Ascending aorta (tissue), 2 donors: ENCODE data around the gene IGSF9B. TPM values are rescaled to one million over a fixed set of nuclear protein-coding genes. Genes with fewer than 3 reads are reported as not detected.
"Not testable (repeated sequence)": the region's sequence is repeated elsewhere in the genome, so short reads cannot be mapped to it uniquely, and the experiment has no call there.

ENCODE experiments used
- DNase-seq, 2 donors: peaks; one replicate each; pipeline ENCODE4 v3.0.0-alpha.2; 2019; ENCODE audit warnings: low spot score in 2 of 2
- H3K27ac ChIP-seq, 2 donors: fragments of 200-600 bp; sonication (generic); one replicate each; pipeline ENCODE4 v1.5.1; 2016 to 2017; ENCODE audit warnings: mild to moderate bottlenecking in 1 of 2
- H3K27me3 ChIP-seq: fragments of 200-600 bp; sonication (generic); one replicate; pipeline ENCODE4 v1.5.1; 2017
- H3K36me3 ChIP-seq, 2 donors: fragments of 200-600 bp; sonication (generic); one replicate each; pipeline ENCODE4 v1.5.1; 2016
- H3K4me1 ChIP-seq, 2 donors: fragments of 200-600 bp; sonication (generic); one replicate each; pipeline ENCODE4 v1.5.1; 2016 to 2017; ENCODE audit warnings: mild to moderate bottlenecking in 1 of 2
- H3K4me3 ChIP-seq, 2 donors: fragments of 200-600 bp; sonication (generic); one replicate each; pipeline ENCODE4 v1.5.1; 2016 to 2017; ENCODE audit warnings: mild to moderate bottlenecking in 1 of 2
- H3K9me3 ChIP-seq, 2 donors: fragments of 200-600 bp; sonication (generic); one replicate each; pipeline ENCODE4 v1.5.1; 2016
- intact Hi-C: fragments of 100-400 bp; cut with DNase I; formaldehyde crosslinking; loops from one replicate; pipeline ENCODE4 v1.15.1; 2023
- total RNA-seq: library from RNA; depleted of rRNA; stranded (reverse); fragments of >200 nt; gene quantifications from one replicate; pipeline ENCODE4 v1.1.0, GENCODE V29; 2016
- TF ChIP-seq, protein P1 (sequence below), 3 experiments: fragments of 200-600 bp in 2 of 3; fragments of 450-650 bp in 1 of 3; sonication (generic) in 2 of 3; IDR thresholded peaks; one replicate each; pipeline ENCODE4 v1.5.1; 2016 to 2019; ENCODE audit warnings: antibody characterized with exemption in 3 of 3, mild to moderate bottlenecking in 1 of 3, moderate library complexity in 1 of 3

The IGSF9B gene, protein sequence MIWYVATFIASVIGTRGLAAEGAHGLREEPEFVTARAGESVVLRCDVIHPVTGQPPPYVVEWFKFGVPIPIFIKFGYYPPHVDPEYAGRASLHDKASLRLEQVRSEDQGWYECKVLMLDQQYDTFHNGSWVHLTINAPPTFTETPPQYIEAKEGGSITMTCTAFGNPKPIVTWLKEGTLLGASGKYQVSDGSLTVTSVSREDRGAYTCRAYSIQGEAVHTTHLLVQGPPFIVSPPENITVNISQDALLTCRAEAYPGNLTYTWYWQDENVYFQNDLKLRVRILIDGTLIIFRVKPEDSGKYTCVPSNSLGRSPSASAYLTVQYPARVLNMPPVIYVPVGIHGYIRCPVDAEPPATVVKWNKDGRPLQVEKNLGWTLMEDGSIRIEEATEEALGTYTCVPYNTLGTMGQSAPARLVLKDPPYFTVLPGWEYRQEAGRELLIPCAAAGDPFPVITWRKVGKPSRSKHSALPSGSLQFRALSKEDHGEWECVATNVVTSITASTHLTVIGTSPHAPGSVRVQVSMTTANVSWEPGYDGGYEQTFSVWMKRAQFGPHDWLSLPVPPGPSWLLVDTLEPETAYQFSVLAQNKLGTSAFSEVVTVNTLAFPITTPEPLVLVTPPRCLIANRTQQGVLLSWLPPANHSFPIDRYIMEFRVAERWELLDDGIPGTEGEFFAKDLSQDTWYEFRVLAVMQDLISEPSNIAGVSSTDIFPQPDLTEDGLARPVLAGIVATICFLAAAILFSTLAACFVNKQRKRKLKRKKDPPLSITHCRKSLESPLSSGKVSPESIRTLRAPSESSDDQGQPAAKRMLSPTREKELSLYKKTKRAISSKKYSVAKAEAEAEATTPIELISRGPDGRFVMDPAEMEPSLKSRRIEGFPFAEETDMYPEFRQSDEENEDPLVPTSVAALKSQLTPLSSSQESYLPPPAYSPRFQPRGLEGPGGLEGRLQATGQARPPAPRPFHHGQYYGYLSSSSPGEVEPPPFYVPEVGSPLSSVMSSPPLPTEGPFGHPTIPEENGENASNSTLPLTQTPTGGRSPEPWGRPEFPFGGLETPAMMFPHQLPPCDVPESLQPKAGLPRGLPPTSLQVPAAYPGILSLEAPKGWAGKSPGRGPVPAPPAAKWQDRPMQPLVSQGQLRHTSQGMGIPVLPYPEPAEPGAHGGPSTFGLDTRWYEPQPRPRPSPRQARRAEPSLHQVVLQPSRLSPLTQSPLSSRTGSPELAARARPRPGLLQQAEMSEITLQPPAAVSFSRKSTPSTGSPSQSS (N-terminal part only)
- 162 TPM for total RNA-seq

DNA sequence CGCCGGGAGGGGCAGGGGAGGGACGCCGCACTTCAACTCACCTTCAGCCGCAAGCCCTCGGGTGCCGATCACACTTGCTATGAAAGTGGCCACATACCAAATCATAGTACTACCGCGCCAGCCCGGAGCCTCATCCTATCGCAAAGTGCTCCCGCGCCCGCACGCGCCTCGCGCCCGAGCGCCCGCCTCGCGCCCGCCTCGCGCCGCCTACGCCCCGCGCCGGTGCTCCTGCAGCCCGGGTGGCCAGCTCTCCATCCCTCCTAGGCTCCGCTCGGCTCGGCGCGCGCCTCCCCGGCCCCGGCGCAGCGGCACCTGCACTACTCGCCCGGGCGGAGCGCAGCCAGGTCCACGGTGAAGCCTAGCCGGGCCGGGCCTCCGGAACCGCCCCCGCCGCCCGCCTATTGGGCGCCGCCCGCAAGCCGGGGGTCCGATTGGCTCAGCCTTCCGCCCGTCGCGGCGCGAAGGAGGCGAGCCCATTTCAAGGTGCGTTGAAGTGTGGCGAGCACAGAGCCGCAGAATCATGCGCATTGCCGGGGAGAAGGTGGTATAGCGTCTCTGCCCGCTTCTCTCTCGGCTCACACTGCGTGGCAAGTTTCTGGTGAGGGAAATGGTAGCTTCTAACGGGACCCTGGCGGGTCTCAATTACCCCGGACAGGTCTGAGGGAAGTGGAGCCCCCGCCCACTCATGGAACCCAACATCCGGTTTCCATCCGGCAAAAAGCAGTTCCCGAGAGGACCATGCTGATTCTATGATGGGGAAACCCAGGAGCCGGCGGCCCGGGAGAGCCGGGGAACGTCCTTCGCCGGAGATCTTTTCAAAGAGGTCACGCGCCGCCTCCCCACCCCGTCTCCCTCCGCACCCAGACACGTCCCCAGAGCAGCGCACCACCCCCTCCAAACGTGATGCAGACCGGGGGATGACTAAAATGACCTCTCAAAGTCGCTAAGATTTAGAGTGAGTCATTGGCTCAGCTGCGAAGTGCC, at the start of gene IGSF9B:
Gene IGSF9B (minus strand): TSS at position 319 of the 984 bp plus-strand sequence. CDS start 214 bp downstream, at position 105.
- intact Hi-C loops = loop anchor here (1.0 to 5.0 kb wide), 5 partner anchors 8 to 268 kb away; partner anchors contain the start of gene VPS26B
- Histone ChIP-seq H3K36me3 (no peaks in the 10 kb centered on the region), H3K9me3 (no peaks in the 10 kb centered on the region), H3K4me3 (peak within 1 kb of the TSS; percentile 74 to 86), H3K27ac (peak within 1 kb of the TSS; percentile 87 to 93), H3K27me3 (no peaks in the 10 kb centered on the region), H3K4me1 (peaks cover 10 to 35% of the 10 kb centered on the region in 2 donors)
- TF ChIP-seq, protein P1, sequence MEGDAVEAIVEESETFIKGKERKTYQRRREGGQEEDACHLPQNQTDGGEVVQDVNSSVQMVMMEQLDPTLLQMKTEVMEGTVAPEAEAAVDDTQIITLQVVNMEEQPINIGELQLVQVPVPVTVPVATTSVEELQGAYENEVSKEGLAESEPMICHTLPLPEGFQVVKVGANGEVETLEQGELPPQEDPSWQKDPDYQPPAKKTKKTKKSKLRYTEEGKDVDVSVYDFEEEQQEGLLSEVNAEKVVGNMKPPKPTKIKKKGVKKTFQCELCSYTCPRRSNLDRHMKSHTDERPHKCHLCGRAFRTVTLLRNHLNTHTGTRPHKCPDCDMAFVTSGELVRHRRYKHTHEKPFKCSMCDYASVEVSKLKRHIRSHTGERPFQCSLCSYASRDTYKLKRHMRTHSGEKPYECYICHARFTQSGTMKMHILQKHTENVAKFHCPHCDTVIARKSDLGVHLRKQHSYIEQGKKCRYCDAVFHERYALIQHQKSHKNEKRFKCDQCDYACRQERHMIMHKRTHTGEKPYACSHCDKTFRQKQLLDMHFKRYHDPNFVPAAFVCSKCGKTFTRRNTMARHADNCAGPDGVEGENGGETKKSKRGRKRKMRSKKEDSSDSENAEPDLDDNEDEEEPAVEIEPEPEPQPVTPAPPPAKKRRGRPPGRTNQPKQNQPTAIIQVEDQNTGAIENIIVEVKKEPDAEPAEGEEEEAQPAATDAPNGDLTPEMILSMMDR (IDR thresholded peaks at IDR 0.05) = peak in 1 of 3 experiments; percentile 21
- DNase-seq = peak in 1 of 2 donors; percentile 92

DNA sequence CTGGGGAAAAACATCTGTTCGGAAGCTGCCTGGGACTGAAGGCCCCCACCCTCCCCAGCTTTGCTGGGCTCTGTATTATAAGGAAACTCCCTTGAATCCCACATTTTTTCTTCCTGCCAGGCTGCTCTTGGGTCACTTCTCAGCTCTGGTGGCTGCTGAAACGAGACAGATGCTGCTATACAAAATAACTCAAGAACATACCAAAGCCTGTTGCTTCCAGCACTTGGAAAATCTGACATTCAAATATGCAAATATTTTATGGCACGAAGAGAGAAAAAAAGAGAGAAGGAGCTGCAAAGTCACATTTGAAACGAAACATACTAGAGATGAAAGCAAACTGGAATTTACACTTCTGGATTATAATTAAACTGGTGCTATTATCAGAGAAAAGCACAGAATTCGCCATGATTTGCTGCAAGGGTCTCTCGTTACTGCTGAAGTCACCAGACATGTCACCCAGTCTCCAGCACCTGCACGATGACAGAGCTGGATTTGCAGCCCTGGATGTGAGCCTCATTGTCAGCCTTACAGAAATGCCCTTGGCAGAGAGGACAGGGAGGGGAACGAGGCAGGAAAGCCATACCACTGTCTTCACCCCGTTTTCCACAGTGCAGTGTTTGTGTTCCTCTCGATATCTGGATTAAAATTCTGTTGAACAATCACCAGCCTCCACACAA, 47.9 kb upstream of the IGSF9B start:
- TF ChIP-seq, protein P1 (IDR thresholded peaks at IDR 0.05) = no peak
- Histone ChIP-seq H3K4me3 (no peak overlapping the region), H3K36me3 (no peaks in the 10 kb centered on the region), H3K9me3 (no peaks in the 10 kb centered on the region), H3K27ac (no peak overlapping the region), H3K4me1 (no peaks in the 10 kb centered on the region), H3K27me3 (no peaks in the 10 kb centered on the region)
- no peak for DNase-seq
- intact Hi-C loops = no loop called here

DNA sequence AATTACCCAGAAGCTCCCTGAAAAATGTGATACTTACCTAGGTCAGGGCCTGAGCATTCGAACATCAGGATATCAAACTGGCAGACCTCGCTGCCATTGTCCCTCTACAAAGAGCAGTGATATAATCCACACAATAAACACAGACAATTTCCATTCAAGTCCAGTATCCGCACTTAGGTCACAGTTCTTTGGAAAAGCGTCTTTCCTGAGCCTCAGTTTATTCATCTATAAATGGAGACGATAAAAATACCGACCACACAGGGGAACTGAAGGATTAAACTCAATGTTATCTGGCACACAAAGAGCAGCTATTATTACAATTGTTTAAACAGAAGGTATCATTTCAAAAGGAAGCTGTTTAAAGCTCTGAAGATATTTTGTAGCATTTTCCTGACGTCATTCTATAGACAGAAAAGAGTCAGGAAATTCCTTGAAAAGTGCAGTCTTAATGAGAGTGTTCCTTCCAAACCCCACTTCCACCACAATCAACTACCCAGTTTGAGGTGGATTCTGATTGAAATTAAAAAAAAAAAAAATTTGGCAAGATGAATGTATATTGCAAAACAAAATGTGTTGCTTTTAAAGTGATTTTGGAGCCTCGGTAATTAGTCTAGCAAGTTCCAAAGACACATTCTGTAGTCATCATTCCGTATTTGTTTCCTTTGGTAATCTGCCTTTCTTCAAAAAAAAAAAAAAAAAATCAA, 47.2 kb upstream of the IGSF9B start:
- DNase-seq = no peak
- Histone ChIP-seq H3K36me3 (no peaks in the 10 kb centered on the region), H3K4me3 (no peak overlapping the region), H3K4me1 (no peaks in the 10 kb centered on the region), H3K27me3 (no peaks in the 10 kb centered on the region), H3K27ac (no peak overlapping the region), H3K9me3 (no peaks in the 10 kb centered on the region)
- TF ChIP-seq, protein P1 (IDR thresholded peaks at IDR 0.05) = no peak
- intact Hi-C loops = no loop called here

DNA sequence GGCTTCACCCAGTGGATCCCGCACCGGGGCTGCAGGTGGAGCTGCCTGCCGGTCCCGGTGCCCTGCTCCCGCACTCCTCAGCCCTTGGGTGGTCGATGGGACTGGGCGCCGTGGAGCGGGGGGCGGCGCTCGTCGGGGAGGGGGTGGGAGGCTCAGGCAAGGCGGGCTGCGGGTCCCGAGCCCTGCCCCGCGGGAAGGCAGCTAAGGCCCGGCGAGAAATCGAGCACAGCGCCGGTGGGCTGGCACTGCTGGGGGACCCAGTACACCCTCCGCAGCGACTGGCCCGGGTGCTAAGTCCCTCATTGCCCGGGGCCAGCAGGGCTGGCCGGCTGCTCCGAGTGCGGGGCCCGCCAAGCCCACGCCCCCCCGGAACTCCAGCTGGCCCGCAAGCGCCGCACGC, 46.1 kb upstream of the IGSF9B start:
- H3K36me3 ChIP-seq, H3K27me3 ChIP-seq, H3K27ac ChIP-seq, H3K9me3 ChIP-seq, DNase-seq, H3K4me3 ChIP-seq, H3K4me1 ChIP-seq, intact Hi-C loops: not testable (repeated sequence)

DNA sequence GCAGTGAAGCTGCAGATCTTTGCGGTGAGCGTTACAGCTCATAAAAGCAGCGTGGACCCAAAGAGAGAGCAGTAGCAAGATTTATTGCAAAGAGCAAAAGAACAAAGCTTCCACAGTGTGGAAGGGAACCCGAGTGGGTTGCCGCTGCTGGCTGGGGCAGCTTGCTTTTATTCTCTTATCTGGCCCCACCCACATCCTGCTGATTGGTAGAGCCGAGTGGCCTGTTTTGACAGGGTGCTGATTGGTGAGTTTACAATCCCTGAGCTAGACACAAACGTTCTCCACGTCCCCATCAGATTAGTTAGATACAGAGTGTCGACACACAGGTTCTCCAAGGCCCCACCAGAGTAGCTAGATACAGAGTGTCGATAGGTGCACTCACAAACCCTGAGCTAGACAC, 45.6 kb upstream of the IGSF9B start:
- H3K9me3 ChIP-seq, intact Hi-C loops, H3K36me3 ChIP-seq, DNase-seq, H3K4me1 ChIP-seq, H3K4me3 ChIP-seq, H3K27ac ChIP-seq, H3K27me3 ChIP-seq: not testable (repeated sequence)
